H1 (cell line): Measurements from ENCODE around the gene FUNDC2. TPM values are rescaled to one million over a fixed set of nuclear protein-coding genes. Genes with fewer than 3 reads are reported as not detected.

Experiments
- CTCF ChIA-PET: fragments of 300-600 bp; sonication (Branson Sonifier 250); formaldehyde crosslinking; loops from one replicate; lab custom pipeline; 2021; ENCODE audit not compliant: partially characterized antibody; lab: Charles Lee
- POLR2A ChIA-PET: fragments of 300-600 bp; sonication (Branson Sonifier 250); formaldehyde crosslinking; loops from one replicate; lab custom pipeline; 2021; ENCODE audit warnings: inconsistent platforms; ENCODE audit not compliant: partially characterized antibody; lab: Charles Lee
- DNase-seq, 2 experiments: peaks; one replicate each; pipeline versions ENCODE4 v3.0.0 to v3.0.0-alpha.2; 2010 to 2022; ENCODE audit warnings: low spot score in 2 of 2, low read depth in 1 of 2, mixed read lengths in 1 of 2
- FAIRE-seq: peaks from 2 replicates; lab custom pipeline; 2011; peaks lifted over from hg19 to GRCh38; lab: Jason Lieb, UNC
- H2AFZ ChIP-seq: 2 replicates; pipeline ENCODE4 v1.8.1; 2012; ENCODE audit warnings: low read length, inconsistent platforms
- H2AK5ac ChIP-seq: 2 replicates; pipeline ENCODE4 v1.6.1; 2013; ENCODE audit warnings: low read depth, low read length
- H2BK120ac ChIP-seq: replicated peaks from 2 replicates; pipeline ENCODE3; 2013; ENCODE audit warnings: low read depth, low read length, inconsistent platforms
- H2BK12ac ChIP-seq: 2 replicates; pipeline ENCODE4 v1.6.1; 2013; ENCODE audit warnings: low read depth, low read length
- H2BK15ac ChIP-seq: 2 replicates; pipeline ENCODE4 v1.6.1; 2013; ENCODE audit warnings: low read length
- H2BK20ac ChIP-seq: 2 replicates; pipeline ENCODE4 v1.6.1; 2013; ENCODE audit warnings: low read length
- H2BK5ac ChIP-seq: 2 replicates; pipeline ENCODE4 v1.6.1; 2013; ENCODE audit warnings: low read depth, low read length
- H3K14ac ChIP-seq: 2 replicates; pipeline ENCODE4 v1.6.1; 2013; ENCODE audit warnings: inconsistent platforms; ENCODE audit not compliant: insufficient read length
- H3K18ac ChIP-seq: 2 replicates; pipeline ENCODE4 v1.6.1; 2013; ENCODE audit warnings: low read length; ENCODE audit errors: extremely low read depth
- H3K23ac ChIP-seq: 2 replicates; pipeline ENCODE4 v1.6.1; 2013; ENCODE audit warnings: inconsistent platforms; ENCODE audit not compliant: insufficient read length
- H3K23me2 ChIP-seq: 2 replicates; pipeline ENCODE4 v1.6.1; 2013; ENCODE audit warnings: low read depth, low read length
- H3K27ac ChIP-seq: 2 replicates; pipeline ENCODE4 v1.6.1; 2011; ENCODE audit warnings: low read depth, low read length, inconsistent platforms
- H3K27me3 ChIP-seq, 4 experiments: replicated peaks in 1 of 4; 1 replicate in 1 of 4; 2 replicates in 3 of 4; pipeline versions ENCODE4 v1.6.1 to v1.8.1; 2011 to 2013; ENCODE audit warnings: low read length in 3 of 4, mild to moderate bottlenecking in 3 of 4, inconsistent platforms in 2 of 4, mixed read lengths in 2 of 4, moderate library complexity in 1 of 4; ENCODE audit not compliant: control insufficient read depth in 3 of 4, insufficient read depth in 3 of 4; ENCODE audit errors: extremely low read depth in 1 of 4
- H3K36me3 ChIP-seq, 4 experiments: 2 replicates each; pipeline versions ENCODE4 v1.6.1 to v1.8.1; 2011 to 2013; ENCODE audit warnings: mild to moderate bottlenecking in 4 of 4, low read length in 3 of 4, moderate library complexity in 2 of 4, control low read depth in 1 of 4, inconsistent platforms in 1 of 4; ENCODE audit not compliant: insufficient read depth in 4 of 4, control insufficient read depth in 2 of 4
- H3K4ac ChIP-seq: replicated peaks from 2 replicates; pipeline ENCODE3; 2013; ENCODE audit warnings: low read length, low read depth, mixed read lengths, inconsistent platforms; ENCODE audit not compliant: insufficient read length
- H3K4me1 ChIP-seq, 4 experiments: replicated peaks in 1 of 4; 1 replicate in 1 of 4; 2 replicates in 3 of 4; pipeline versions ENCODE4 v1.6.1 to v1.8.1; 2011 to 2013; ENCODE audit warnings: low read length in 3 of 4, inconsistent platforms in 2 of 4, mixed read lengths in 1 of 4; ENCODE audit not compliant: insufficient read depth in 4 of 4, control insufficient read depth in 3 of 4
- H3K4me2 ChIP-seq, 2 experiments: 2 replicates each; pipeline versions ENCODE4 v1.6.1 to v1.8.1; 2011 to 2013; ENCODE audit warnings: low read depth in 2 of 2, low read length in 2 of 2, control low read depth in 1 of 2, inconsistent platforms in 1 of 2, mild to moderate bottlenecking in 1 of 2; ENCODE audit not compliant: insufficient read depth in 1 of 2
- H3K4me3 ChIP-seq, 4 experiments: fragments of 200-600, 300-600 bp in 1 of 4; sonication (generic), shearing (Covaris generic), sonication (Bioruptor Twin) in 1 of 4; 2 replicates each; pipeline versions ENCODE4 v1.5.1 to v1.8.1; 2011 to 2016; ENCODE audit warnings: low read length in 4 of 4, low read depth in 3 of 4, control low read depth in 2 of 4, inconsistent platforms in 2 of 4, mild to moderate bottlenecking in 2 of 4, mixed read lengths in 1 of 4, moderate library complexity in 1 of 4; ENCODE audit not compliant: insufficient read depth in 2 of 4; ENCODE audit errors: extremely low read depth in 1 of 4
- H3K56ac ChIP-seq: replicated peaks from 2 replicates; pipeline ENCODE3; 2013; ENCODE audit warnings: low read depth, mild to moderate bottlenecking, mixed read lengths, low read length, inconsistent platforms; ENCODE audit not compliant: insufficient read length
- H3K79me1 ChIP-seq: 2 replicates; pipeline ENCODE4 v1.6.1; 2013; ENCODE audit warnings: low read depth, low read length, control low read depth
- H3K79me2 ChIP-seq, 2 experiments: 2 replicates each; pipeline versions ENCODE4 v1.6.1 to v1.8.1; 2012 to 2013; ENCODE audit warnings: low read length in 2 of 2, mild to moderate bottlenecking in 2 of 2, inconsistent platforms in 1 of 2; ENCODE audit not compliant: insufficient read depth in 2 of 2, control insufficient read depth in 1 of 2
- H3K9ac ChIP-seq, 4 experiments: replicated peaks in 1 of 4; 1 replicate in 1 of 4; 2 replicates in 3 of 4; pipeline versions ENCODE4 v1.6.1 to v1.8.1; 2011 to 2013; ENCODE audit warnings: low read depth in 3 of 4, low read length in 3 of 4, control low read depth in 2 of 4, mild to moderate bottlenecking in 2 of 4, moderate library complexity in 2 of 4, inconsistent platforms in 1 of 4; ENCODE audit errors: extremely low read depth in 1 of 4
- H3K9me3 ChIP-seq, 2 experiments: 2 replicates each; pipeline versions ENCODE4 v1.6.1 to v1.8.1; 2012 to 2013; ENCODE audit warnings: mild to moderate bottlenecking in 2 of 2, moderate library complexity in 2 of 2, control low read depth in 1 of 2, inconsistent platforms in 1 of 2, low read depth in 1 of 2, low read length in 1 of 2, mixed read lengths in 1 of 2; ENCODE audit not compliant: insufficient read depth in 2 of 2
- H4K20me1 ChIP-seq, 2 experiments: replicated peaks in 1 of 2; 2 replicates each; pipeline versions ENCODE3 to v1.8.1; 2011 to 2013; ENCODE audit warnings: inconsistent platforms in 2 of 2, low read length in 2 of 2, mild to moderate bottlenecking in 1 of 2; ENCODE audit not compliant: insufficient read depth in 2 of 2, control insufficient read depth in 1 of 2
- H4K5ac ChIP-seq: 2 replicates; pipeline ENCODE4 v1.6.1; 2013; ENCODE audit warnings: low read length, low read depth, mixed read lengths, inconsistent platforms; ENCODE audit not compliant: insufficient read length
- H4K8ac ChIP-seq: 2 replicates; pipeline ENCODE4 v1.8.0; 2013; ENCODE audit warnings: mild to moderate bottlenecking, moderate library complexity, low read length, inconsistent platforms; ENCODE audit not compliant: insufficient read depth; ENCODE audit errors: extremely low read depth
- H4K91ac ChIP-seq: replicated peaks from 2 replicates; pipeline ENCODE3; 2013; ENCODE audit warnings: low read length, mixed read lengths, inconsistent platforms; ENCODE audit not compliant: insufficient read length
- BCL11A ChIP-seq, 2 experiments: IDR thresholded peaks; one replicate each; pipeline ENCODE4 v1.6.1; 2011; ENCODE audit warnings: low read depth in 2 of 2, low read length in 2 of 2, mild to moderate bottlenecking in 2 of 2
- CBX8 ChIP-seq: fragments of 300-800, 300-1000 bp; sonication (generic); IDR thresholded peaks from 2 replicates; pipeline ENCODE4 v1.7.1; 2016; ENCODE audit warnings: low read depth, low read length, borderline replicate concordance
- CREB1 ChIP-seq: IDR thresholded peaks from 2 replicates; pipeline ENCODE4 v1.6.1; 2012; ENCODE audit warnings: inconsistent platforms
- GTF2F1 ChIP-seq: IDR thresholded peaks from 2 replicates; pipeline ENCODE4 v1.6.1; 2012; ENCODE audit warnings: low read depth, low read length, improper control_type of control experiment, borderline replicate concordance
- KDM5A ChIP-seq: fragments of 200-600 bp; IDR thresholded peaks from 2 replicates; pipeline ENCODE4 v1.7.1; 2012; ENCODE audit warnings: mild to moderate bottlenecking, low read length, inconsistent platforms, mixed read lengths
- MAX ChIP-seq: IDR thresholded peaks from 2 replicates; pipeline ENCODE4 v1.6.1; 2012; ENCODE audit warnings: inconsistent platforms
- POLR2AphosphoS5 ChIP-seq: IDR thresholded peaks from 2 replicates; pipeline ENCODE4 v1.6.1; 2011; ENCODE audit warnings: low read depth, low read length
- RFX5 ChIP-seq: IDR thresholded peaks from 2 replicates; pipeline ENCODE4 v1.6.1; 2011; ENCODE audit warnings: low read depth, low read length, improper control_type of control experiment, borderline replicate concordance
- SIN3A ChIP-seq, 2 experiments: IDR thresholded peaks in 1 of 2; conservative IDR thresholded peaks in 1 of 2; 2 replicates each; pipeline ENCODE4 v1.6.1; 2011 to 2012; ENCODE audit warnings: low read length in 2 of 2, improper control_type of control experiment in 1 of 2, low read depth in 1 of 2, mild to moderate bottlenecking in 1 of 2
- SUZ12 ChIP-seq: fragments of 200-600 bp; sonication (generic); IDR thresholded peaks from 2 replicates; pipeline ENCODE4 v1.6.1; 2012; ENCODE audit warnings: mild to moderate bottlenecking, inconsistent platforms, low read length, moderate library complexity, mixed read lengths
- ZNF274 ChIP-seq: IDR thresholded peaks from 2 replicates; pipeline ENCODE4 v1.7.0; 2012; ENCODE audit warnings: low read length, borderline replicate concordance; ENCODE audit errors: extremely low read depth
- WGBS, 2 experiments: shearing (Covaris generic) in 1 of 2; methylation state at CpG; one replicate each; pipeline versions ENCODE4 v1.1.6 to v1.1.7; 2013 to 2015; ENCODE audit warnings: low lambda C conversion rate in 2 of 2, mixed read lengths in 2 of 2, inconsistent platforms in 1 of 2, low coverage in 1 of 2, missing lambda C conversion rate in 1 of 2; ENCODE audit not compliant: insufficient replicate concordance in 2 of 2, insufficient coverage in 1 of 2, insufficient read length in 1 of 2; ENCODE audit errors: extremely low coverage in 1 of 2, missing lambda C conversion rate in 1 of 2; 5-methylcytosine and 5-hydroxymethylcytosine counted together
- polyA plus RNA-seq, 7 experiments: library from polyadenylated mRNA; depleted of rRNA in 3 of 7; stranded (reverse) in 5 of 7; unstranded in 2 of 7; fragments of >200 nt in 5 of 7; fragments of 200-250 nt in 2 of 7; gene quantifications; 1 replicate in 5 of 7; 2 replicates in 1 of 7; 4 replicates in 1 of 7; pipeline versions ENCODE4 v1.2.1 to v1.2.3, GENCODE V29; 2011 to 2013; ENCODE audit warnings: missing spikeins in 2 of 7, mixed read lengths in 2 of 7
- total RNA-seq: library from RNA; stranded (reverse); fragmentation: NEBNext Ultra II Directional; extraction: Animal tissue kit (Norgen Biotek cat#: 25700); gene quantifications from 2 replicates; pipeline ENCODE4 v1.2.1, GENCODE V29; 2021
- TF ChIP-seq, protein P1 (sequence below): IDR thresholded peaks from 2 replicates; pipeline ENCODE4 v1.6.1; 2012; ENCODE audit warnings: inconsistent platforms

Gene FUNDC2
- total and polyA plus RNA-seq, 2 of the 8 experiments (the other 6 are each of a cell fraction or from before 2014, with no cell fraction given) = 67.7 to 93.7 TPM

DNA sequence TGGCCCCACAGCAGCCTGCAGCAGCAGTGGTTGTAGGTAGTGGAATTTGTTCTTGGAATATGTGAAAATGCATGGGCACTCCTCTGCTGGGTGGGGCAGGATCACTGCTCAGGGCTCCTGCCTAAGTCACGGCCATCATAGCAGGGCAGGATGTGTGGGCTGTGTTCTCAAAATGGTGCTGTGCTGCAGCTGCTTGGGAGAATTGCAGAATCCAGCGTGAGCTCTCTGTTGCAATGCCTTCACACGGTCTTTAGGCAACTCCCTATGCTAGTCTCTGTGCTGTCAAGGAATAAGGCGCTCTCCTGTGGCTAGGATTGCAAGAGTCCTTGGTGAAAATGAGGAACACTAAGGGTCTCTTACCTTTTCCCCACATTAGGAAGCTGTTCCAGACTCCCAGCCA lies 47.0 kb upstream of the FUNDC2 start:
- no peak for FAIRE-seq
- H3K4me2 ChIP-seq = no peak overlapping the region
- H3K27ac ChIP-seq = no peak overlapping the region
- no peak overlapping the region for H2AK5ac ChIP-seq
- no peak overlapping the region for H2BK5ac ChIP-seq
- no peak overlapping the region for H4K5ac ChIP-seq
- H3K79me2 ChIP-seq = no peaks in the 10 kb centered on the region
- H3K18ac ChIP-seq = no peak overlapping the region
- H3K56ac ChIP-seq = no peak overlapping the region
- no peak overlapping the region for H3K9ac ChIP-seq
- no peaks in the 10 kb centered on the region for H3K27me3 ChIP-seq
- no peaks in the 10 kb centered on the region for H3K4me1 ChIP-seq
- H3K36me3 ChIP-seq = no peaks in the 10 kb centered on the region
- no peak overlapping the region for H4K91ac ChIP-seq
- 77% methylated on average over 3 of the region's 4 CpGs; no CpG with 5 or more reads in 1 of the 2 experiments for WGBS, 2 experiments
- H2BK20ac ChIP-seq = no peak overlapping the region
- no peak overlapping the region for H2BK15ac ChIP-seq
- POLR2A ChIA-PET = interaction anchor here (0.7 kb wide), 1 partner anchor 68 kb away, joined by 3 read pairs; no protein-coding TSS in a partner anchor
- no peak overlapping the region for H2BK12ac ChIP-seq
- no peak for DNase-seq
- H2BK120ac ChIP-seq = no peak overlapping the region
- CTCF ChIA-PET = interaction anchor here (0.8 to 6.5 kb wide), 7 partner anchors 9 to 158 kb away, joined by 3 to 30 read pairs (median 4); no protein-coding TSS in a partner anchor
- no peaks in the 10 kb centered on the region for H4K20me1 ChIP-seq
- H3K23me2 ChIP-seq = no peaks in the 10 kb centered on the region
- no peak overlapping the region for H3K4me3 ChIP-seq
- H3K14ac ChIP-seq = no peak overlapping the region
- no peak overlapping the region for H3K4ac ChIP-seq
- no peaks in the 10 kb centered on the region for H3K9me3 ChIP-seq
- H4K8ac ChIP-seq = no peak overlapping the region
- H3K79me1 ChIP-seq = no peaks in the 10 kb centered on the region
- H2AFZ ChIP-seq = no peak overlapping the region
- no peak overlapping the region for H3K23ac ChIP-seq
- no peak for TF ChIP-seq SIN3A (conservative IDR thresholded peaks at IDR 0.05 in 1 of 2, IDR thresholded peaks at IDR 0.05 in 1 of 2; ENCODE audit: low read depth in 1 of 2, low read length in 2 of 2)
- TF ChIP-seq KDM5A = no peak
- TF ChIP-seq, protein P1, sequence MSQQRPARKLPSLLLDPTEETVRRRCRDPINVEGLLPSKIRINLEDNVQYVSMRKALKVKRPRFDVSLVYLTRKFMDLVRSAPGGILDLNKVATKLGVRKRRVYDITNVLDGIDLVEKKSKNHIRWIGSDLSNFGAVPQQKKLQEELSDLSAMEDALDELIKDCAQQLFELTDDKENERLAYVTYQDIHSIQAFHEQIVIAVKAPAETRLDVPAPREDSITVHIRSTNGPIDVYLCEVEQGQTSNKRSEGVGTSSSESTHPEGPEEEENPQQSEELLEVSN = no peak
- TF ChIP-seq BCL11A (IDR thresholded peaks at IDR 0.05; ENCODE audit: low read depth in 2 of 2, low read length in 2 of 2) = no peak
- no peak for TF ChIP-seq SUZ12
- no peak for TF ChIP-seq MAX
- TF ChIP-seq CREB1 = no peak
- no peak for TF ChIP-seq RFX5
- TF ChIP-seq GTF2F1 = no peak
- TF ChIP-seq POLR2AphosphoS5 = no peak
- TF ChIP-seq CBX8 = no peak
- no peak for TF ChIP-seq ZNF274
